H1 (cell line): ENCODE results near the gene SPATA16.

Experiments used
- BACH1 ChIP-seq: IDR thresholded peaks from 2 replicates; pipeline ENCODE4 v1.6.1; 2012; ENCODE audit warnings: low read length, improper control_type of control experiment
- TF ChIP-seq, protein P1 (sequence below), 3 experiments: IDR thresholded peaks; 1 replicate in 2 of 3; 2 replicates in 1 of 3; pipeline versions ENCODE4 v1.5.1 to v1.6.1; 2011; ENCODE audit warnings: low read length in 3 of 3, mild to moderate bottlenecking in 3 of 3, inconsistent platforms in 2 of 3, low read depth in 1 of 3, moderate library complexity in 1 of 3; ENCODE audit not compliant: insufficient read depth in 1 of 3; ENCODE audit errors: control extremely low read depth in 1 of 3

DNA sequence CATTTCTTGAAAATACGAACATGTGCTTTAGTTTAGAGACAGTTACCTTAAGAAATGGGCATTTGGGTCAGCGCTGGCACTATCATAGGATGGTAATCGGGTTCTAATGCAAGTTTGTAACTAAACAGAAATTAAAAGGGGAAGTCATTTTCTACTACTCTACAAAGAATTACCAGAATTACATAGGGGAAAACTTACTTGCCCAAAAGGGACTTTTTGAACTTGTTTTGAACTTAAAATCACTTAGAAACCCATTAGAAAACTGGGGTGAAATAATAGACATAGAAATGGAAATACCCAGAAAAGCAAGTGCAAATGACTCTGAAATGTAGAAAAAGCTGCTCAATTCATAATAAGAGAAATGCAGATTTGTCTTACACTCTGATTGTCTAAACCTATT is 44.9 kb downstream of the SPATA16 start:
- no peak for TF ChIP-seq BACH1
- TF ChIP-seq, protein P1, sequence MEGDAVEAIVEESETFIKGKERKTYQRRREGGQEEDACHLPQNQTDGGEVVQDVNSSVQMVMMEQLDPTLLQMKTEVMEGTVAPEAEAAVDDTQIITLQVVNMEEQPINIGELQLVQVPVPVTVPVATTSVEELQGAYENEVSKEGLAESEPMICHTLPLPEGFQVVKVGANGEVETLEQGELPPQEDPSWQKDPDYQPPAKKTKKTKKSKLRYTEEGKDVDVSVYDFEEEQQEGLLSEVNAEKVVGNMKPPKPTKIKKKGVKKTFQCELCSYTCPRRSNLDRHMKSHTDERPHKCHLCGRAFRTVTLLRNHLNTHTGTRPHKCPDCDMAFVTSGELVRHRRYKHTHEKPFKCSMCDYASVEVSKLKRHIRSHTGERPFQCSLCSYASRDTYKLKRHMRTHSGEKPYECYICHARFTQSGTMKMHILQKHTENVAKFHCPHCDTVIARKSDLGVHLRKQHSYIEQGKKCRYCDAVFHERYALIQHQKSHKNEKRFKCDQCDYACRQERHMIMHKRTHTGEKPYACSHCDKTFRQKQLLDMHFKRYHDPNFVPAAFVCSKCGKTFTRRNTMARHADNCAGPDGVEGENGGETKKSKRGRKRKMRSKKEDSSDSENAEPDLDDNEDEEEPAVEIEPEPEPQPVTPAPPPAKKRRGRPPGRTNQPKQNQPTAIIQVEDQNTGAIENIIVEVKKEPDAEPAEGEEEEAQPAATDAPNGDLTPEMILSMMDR (IDR thresholded peaks at IDR 0.05; ENCODE audit: control extremely low read depth in 1 of 3, insufficient read depth in 1 of 3, low read depth in 1 of 3, low read length in 3 of 3), result no peak
